NCI-H524 treated with DMSO at 0.1 percent for 48 hours (cell line): ENCODE results near the gene APBA1.

Experiments
- DNase-seq: peaks from one replicate; lab custom pipeline; 2025; lab: John Stamatoyannopoulos, UW

Gene APBA1

DNA sequence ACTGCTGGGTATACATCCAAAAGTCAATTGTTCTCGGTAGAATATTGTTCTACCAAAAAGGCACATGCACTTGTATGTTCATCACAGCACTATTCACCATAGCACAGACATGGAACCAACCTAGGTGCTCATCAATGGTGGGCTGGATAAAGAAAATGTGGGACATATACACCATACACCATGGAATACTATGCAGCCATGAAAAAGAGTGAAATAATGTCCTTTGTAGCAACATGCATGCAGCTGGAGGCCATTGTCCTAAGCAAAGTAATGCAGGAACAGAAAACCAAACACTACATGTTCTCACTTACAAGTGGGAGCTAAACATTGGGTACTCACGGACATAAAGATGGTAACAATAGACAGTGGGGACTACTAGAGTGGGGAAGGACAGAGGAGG, 145.5 kb downstream of the APBA1 start:
- DNase-seq, result no peak

DNA sequence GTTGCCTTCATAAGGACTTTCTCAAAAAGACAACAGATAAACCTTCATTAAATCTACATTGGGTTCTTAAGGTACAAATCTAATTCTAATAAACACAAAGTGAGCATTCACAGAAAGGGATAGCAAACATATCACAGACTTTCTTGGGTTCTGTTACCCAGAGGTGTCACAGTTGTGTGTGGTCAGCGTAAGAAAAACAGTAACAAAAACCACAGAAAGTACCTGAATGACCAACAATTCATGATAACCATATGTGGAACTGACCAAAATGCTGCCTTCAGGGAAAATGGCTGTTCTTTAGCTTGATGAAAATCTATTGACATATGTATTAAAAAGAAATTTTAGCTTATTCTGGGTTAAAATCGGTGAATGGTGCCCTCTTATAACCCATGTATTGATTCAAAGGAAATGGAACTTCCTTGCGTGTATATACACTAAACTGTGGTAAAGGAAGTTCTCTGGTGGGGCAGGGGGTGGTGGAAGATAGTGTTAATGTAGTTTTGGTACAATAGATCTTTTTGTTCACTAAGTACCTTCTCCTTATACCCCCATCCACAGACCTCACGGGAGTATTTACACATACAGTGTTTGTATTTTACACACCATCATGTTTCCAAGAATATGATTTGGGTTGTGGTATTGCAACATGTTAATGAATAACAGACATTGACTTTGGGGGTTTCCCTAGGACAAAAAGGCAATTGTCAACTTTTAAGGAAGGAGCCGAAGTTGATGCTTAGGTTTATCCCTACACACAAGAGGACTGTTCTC, 152.5 kb downstream of the APBA1 start:
- DNase-seq, result no peak

DNA sequence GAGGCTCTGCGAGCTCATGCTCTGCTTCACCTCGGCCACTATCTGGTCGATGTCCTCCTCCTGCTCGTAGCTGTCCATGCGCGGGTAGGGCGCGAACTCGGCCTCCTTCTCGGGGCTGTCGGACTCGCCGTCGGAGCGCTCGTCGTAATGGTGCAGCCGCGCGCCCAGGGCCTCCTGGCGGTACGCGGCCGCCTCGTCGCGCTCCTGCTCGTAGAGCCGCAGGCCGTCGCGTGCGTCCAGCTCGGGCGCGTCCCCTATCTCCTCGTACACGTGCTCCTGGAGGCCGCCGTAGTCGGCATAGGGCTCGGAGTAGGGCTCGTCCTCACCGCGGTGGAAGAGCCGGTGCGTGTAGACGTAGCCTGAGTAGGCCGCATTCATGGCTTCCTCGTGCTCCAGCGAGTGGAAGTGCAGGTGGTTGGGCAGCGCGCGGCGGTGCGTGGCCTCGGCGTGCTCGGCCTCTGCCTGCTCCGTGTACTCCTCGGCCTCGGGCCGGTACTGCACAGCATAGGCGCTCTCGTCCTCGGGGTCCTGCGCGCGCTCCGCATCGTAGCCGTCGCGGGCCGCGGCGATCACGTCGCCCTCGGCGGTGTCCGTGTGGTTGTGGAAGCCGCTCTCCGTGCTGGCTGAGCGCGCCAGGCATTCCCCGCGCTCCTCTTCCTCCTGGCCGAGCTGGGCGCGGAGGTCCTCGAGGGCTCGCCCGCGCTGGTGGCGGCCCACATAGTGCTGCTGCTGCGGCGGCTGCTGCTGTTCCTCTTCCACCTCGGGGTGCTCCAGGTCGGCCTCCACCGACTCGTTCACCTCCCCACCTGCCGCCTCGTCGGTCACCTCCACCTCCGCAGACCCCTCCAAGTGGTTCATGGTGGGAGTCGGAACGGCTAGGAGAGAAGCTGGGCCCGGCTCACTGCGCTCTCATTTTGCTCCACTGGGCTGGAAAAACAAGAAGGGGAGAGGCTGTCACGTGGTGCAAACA, 155.5 kb downstream of the APBA1 start:
- no peak for DNase-seq

GRCh38 chr9:69515810-69516209, 156.4 kb downstream of the APBA1 start:
- DNase-seq, result no peak

GRCh38 chr9:69513141-69513820, 158.9 kb downstream of the APBA1 start:
- DNase-seq, result no peak

DNA sequence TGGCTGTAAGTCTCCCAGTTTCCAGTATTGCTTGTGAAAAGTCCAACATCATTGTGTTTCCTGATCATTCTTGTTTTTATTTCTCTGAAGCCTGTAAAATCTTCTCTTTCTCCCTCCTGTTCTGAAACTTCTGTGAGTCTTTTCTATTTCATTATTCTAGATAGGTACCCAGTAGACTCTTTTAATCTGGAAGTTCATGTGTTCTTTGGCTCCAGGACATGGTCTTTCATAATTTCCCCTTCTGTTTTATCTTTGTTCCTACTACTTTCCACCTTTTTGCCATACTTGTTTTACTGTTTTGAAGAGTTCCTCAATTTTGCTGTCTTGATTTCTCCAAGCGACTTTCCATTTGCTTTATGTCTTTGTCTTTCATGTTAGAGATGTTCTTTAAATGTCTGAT, 168.1 kb downstream of the APBA1 start:
- no peak for DNase-seq

DNA sequence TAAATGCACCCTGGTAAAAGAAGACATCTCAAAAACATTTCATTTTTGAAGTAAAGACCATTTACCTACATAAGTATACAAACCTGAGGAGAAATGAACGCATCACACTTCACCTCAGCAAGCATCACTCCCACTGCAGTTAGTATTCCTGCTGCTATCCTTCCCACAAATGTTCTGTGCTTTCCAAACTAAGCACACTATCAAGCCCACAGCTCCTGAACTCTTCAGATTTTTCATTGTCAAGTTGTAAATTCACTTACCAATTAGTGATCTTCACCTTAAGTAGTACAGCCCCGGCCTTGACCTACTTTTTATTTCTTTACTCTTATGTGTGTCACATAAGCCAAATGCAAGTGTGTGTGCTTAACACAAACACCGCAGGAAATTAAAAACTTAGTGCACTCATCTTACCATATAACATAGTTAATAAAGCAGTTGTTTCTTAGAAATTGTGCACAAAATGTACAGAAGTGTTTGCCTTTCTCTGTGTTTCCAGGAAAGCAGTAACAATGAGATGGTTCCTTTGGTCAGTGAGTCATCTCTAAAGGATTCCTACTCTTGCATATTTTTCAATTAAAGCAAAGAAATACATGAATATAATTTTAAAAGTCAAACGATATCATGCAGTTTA, 169.4 kb downstream of the APBA1 start:
- no peak for DNase-seq

- no peak for DNase-seq
Measured at GRCh38 chr9:69500896-69501295, 171.3 kb downstream of the APBA1 start.

- DNase-seq, result no peak
Measured at GRCh38 chr9:69499959-69500358, 172.2 kb downstream of the APBA1 start.

GRCh38 chr9:69499407-69499806, 172.8 kb downstream of the APBA1 start:
- DNase-seq, result no peak

DNA sequence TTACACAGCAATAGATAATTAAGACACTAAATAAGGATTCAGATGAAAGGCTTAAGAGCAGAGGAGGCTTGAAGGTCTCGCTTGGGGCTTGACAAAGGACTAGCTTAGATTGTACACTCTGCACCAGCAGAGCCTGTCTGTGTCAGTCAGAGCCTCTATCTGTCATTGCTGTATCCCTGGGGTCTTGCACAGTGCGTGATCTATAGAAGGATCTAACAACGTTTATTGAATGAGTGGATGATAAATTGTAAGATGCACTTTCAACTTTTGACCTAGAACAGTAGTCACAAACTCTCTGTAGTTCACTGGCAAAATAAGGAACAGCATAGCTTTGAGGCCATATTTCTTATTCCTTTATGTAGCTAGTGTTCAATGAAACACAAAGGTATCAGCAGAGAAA, 173.7 kb downstream of the APBA1 start:
- no peak for DNase-seq

- DNase-seq, result no peak
Measured at GRCh38 chr9:69497816-69498215, 174.4 kb downstream of the APBA1 start.

DNA sequence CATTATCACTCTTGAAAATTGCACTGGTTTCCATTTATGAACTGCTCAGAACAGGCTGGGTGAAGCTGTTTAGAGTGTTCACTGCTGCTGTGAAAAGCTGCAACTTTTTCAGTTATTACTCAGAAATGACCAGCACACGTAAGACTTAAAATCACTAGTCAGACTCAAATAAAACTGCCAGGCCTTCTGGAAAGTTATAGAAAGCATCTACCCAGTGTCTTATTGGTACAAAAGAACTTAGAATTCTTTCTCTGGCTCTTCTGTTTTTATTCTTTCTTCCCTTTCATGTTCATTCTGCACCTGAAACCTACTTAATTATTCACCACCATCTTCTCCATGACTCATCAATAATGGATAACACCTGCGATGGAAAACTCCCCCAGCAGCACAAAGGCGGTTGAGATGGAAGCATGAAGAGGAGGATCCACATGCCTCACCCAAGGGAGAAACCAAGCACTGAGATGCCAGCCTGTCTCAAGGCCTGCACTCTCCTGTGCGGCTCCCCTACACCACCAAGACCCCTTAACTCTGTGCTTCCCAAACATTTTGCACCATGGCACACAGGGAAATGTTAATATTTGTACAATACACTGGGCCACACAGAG, 175.2 kb downstream of the APBA1 start:
- no peak for DNase-seq

GRCh38 chr9:69495296-69495695, 176.9 kb downstream of the APBA1 start:
- no peak for DNase-seq

- no peak for DNase-seq
Measured at GRCh38 chr9:69494763-69495162, 177.4 kb downstream of the APBA1 start.

DNA sequence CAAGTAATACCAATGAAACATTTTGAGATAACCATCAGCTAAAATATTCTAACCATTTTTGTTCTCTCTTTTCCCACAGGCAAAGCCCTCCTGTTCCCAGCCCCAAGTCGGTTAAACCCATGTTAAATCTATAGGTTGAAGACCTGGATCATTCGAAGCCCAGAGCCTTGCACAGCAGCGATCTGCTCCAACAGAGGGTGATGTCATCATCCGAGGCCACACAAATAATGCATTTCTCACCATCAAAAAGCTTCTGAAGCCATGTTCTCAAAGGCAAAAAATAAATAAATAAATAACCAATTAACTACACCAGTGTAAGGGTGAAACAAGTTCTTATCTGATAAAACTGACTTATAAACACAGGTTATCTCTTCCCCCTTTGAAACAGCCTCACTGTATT, 178.0 kb downstream of the APBA1 start:
- no peak for DNase-seq

GRCh38 chr9:69486498-69486897, 185.7 kb downstream of the APBA1 start:
- DNase-seq, result no peak

DNA sequence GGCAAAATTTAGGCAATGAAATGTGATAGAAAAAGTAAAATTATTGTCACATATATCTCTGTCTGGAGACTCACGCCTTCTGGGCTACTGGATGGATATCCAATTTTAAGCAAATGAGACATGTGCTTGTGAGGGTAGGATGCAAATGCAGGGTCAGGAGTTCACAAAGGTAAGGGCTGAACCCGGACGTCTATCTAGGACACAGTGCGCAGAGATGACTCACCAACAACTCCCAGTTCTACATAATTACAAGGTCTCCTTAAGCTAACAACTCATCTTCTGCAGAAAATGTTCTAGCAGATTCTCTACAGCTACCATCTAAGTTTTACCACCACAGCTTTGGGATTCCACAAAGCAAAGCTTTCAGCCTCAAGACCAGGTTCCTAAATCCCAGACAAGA, 186.7 kb downstream of the APBA1 start:
- no peak for DNase-seq

DNA sequence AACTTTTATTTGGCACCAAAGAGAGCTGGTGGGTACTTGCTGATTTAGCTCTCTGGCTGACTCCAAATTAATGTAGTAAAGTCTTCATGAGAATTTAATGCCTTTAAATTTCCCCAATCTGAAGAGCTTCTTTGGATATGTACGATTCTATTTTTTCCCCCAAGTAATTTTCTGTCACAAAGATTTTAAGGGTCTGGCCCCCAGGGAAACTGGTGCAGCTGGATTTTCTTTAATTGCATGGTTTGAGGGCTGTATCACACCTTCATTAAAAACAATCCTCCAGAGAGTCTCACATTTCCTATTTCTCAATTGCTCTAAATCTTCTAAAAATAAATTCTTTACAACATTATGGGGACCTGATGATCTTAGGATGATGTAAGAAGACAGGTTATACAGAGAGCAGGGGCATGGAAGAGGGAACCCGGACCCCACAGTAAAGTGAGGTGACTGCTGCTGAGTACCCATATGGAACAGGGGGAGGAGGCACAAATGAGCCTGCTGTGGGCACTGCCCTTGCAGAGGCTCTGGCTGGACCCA, 188.2 kb downstream of the APBA1 start:
- no peak for DNase-seq

GRCh38 chr9:69476797-69477196, 195.4 kb downstream of the APBA1 start:
- no peak for DNase-seq

DNA sequence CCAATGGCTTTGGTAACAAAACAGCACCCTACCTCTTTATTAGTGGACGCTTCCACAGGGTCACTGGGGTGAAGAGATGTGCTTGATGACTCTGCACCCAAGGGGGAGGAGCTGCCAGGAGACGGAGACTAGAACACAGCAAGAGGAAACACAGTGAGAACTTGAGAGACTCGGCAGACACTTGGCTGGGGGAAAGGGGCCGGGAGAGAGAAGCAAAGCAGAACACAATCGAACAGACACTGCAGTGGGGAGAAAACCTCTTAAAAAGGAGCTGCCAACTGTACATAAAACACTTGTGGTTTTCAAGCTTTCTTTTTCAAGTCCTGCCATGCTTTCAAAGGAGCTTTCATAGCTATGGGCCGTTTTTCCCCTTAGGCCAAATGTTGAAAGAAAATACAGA, 196.2 kb downstream of the APBA1 start:
- no peak for DNase-seq
